Effector memory CD4-positive, alpha-beta T cell (primary cell): ENCODE results near the gene POM121.
A peak's percentile ranks its signal among the peaks of the same experiment; 100 is the strongest.
"Not testable (repeated sequence)": the region's sequence is repeated elsewhere in the genome, so short reads cannot be mapped to it uniquely, and the experiment has no call there.

Experiments used
- DNase-seq, 3 donors: peaks; one replicate each; pipeline ENCODE4 v3.0.0-alpha.2; 2020
- H3K27ac ChIP-seq: 2 replicates; pipeline ENCODE4 v1.7.0; 2013; ENCODE audit warnings: mild to moderate bottlenecking, low read length, moderate library complexity; ENCODE audit not compliant: insufficient read depth, poor library complexity, severe bottlenecking
- H3K27me3 ChIP-seq: replicated peaks from 2 replicates; pipeline ENCODE4 v1.7.0; 2013; ENCODE audit warnings: mild to moderate bottlenecking, low read length; ENCODE audit not compliant: insufficient read depth, control insufficient read depth, poor library complexity, severe bottlenecking
- H3K36me3 ChIP-seq: 2 replicates; pipeline ENCODE4 v1.7.0; 2013; ENCODE audit warnings: mild to moderate bottlenecking, low read length, moderate library complexity; ENCODE audit not compliant: control insufficient read depth, insufficient read depth
- H3K4me1 ChIP-seq: 2 replicates; pipeline ENCODE4 v1.7.0; 2013; ENCODE audit warnings: low read length, mild to moderate bottlenecking; ENCODE audit not compliant: control insufficient read depth, insufficient read depth, poor library complexity, severe bottlenecking
- H3K4me3 ChIP-seq: 2 replicates; pipeline ENCODE4 v1.7.0; 2013; ENCODE audit warnings: low read length, low read depth, mild to moderate bottlenecking; ENCODE audit not compliant: insufficient read depth, poor library complexity, severe bottlenecking
- H3K9me3 ChIP-seq: 2 replicates; pipeline ENCODE4 v1.7.0; 2013; ENCODE audit warnings: mild to moderate bottlenecking, low read length, moderate library complexity; ENCODE audit not compliant: control insufficient read depth
- total RNA-seq, 3 donors: gene quantifications; one replicate each; lab custom pipeline; 2026; lab: John Stamatoyannopoulos, UW

POM121 gene
- 59.3 to 89.5 (median 70.9) reads per million in 3 donors for total RNA-seq

DNA sequence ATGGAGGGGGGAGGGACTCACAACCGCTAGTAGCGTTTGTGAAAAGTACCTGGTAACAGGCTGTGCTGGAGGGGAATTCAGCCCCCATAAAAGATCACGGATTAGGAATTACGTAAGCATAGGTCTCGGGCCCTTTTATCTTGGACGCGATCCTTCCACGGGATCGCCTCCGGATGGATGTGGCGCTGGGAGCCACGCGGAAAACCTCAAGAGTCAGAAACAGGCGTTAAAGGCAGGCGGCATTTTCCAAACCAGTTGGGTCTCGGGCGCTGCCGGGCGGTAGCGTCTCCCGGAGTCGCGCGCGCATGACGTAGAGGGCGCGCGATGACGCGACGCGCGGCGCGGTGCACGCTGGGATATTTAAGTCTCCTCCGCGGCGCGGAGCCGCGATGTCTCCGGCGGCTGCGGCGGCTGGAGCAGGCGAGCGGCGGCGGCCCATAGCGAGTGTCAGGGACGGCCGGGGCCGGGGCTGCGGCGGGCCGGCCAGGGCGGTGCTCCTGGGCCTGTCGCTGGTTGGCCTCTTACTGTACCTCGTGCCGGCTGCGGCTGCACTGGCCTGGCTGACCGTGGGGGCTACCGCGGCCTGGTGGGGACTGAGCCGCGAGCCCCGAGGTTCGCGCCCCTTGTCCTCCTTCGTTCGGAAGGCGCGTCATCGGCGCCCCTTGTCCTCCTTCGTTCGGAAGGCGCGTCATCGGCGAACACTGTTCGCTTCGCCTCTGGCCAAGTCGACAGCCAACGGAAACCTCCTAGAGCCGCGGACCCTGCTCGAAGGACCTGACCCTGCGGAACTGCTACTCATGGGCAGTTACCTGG lies at the start of gene POM121:
Gene POM121, plus strand, starts transcription at position 363 of the 813 bp plus-strand sequence. Its CDS starts 27 bp downstream, at position 390.
- Histone ChIP-seq H3K27me3 (no peaks in the 10 kb centered on the region), H3K36me3 (peaks cover 23% of the 10 kb centered on the region), H3K4me3 (peak within 1 kb of the TSS; percentile 77), H3K9me3 (no peaks in the 10 kb centered on the region), H3K27ac (peak within 1 kb of the TSS; percentile 96), H3K4me1 (peaks cover 13% of the 10 kb centered on the region)
- peak; percentile 65 to 77 (median 76) for DNase-seq

DNA sequence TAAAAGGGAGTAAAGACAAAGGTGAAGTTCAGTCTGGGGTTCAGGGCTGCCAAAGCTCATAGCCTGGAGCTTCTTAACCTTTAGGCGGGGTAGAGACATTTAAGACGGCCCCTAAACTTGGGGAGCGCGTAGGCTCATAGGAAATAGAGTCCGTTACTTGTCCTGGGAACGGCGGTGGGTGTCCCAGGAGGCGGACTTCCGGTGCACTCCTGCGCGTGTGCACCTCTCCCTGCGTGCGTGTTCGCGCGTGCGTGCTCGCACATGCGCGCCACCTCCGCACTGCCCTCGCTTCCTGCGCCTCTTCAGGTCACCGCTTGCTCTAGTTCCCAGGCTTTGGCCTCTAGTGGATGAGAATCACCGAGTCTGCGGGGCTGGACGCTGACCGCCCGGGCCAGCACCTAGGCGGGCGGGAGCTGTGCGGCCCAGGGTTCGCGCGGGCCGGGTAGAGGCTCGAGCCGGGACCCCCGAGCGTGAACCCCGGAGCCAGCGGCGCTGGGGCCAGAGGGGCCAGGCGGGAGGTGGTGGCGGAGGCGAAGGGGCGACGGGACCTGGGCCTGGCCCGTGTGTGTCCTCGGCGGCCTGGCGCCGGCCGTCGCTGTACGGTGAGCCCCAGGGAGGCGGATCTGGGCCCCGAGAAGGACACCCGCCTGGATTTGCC lies 45.7 kb upstream of the POM121 start:
- peak overlapping the region; percentile 69 for H3K27ac ChIP-seq
- H3K4me3 ChIP-seq = peak overlapping the region; percentile 74
- not testable (repeated sequence) for H3K36me3 ChIP-seq, H3K4me1 ChIP-seq, H3K27me3 ChIP-seq, H3K9me3 ChIP-seq
- DNase-seq = peak; percentile 34 to 59 (median 56)

DNA sequence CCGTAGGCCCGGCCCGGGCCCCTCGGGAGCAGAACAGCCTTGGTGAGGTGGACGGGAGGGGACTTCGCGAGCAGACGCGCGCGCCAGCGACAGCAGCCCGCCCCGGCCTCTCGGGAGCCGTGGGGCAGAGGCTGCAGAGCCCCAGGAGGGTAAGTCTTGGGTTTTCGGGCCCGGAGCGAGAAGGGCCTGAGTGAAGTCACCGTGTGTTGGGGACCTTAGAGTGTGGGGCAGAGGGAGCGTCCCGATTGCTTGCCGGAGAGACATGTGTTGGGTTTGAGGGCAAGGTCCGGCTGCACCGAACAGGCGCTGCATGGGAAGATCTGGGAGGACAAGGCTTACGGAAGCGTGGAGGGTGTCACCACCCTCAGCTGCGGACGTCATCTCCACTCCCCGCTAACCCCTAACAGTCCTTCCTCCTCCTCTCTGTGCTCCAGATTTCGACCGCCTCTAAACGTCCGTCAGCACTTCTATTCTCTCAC lies 45.1 kb upstream of the POM121 start:
- DNase-seq = peak; percentile 2 to 24 (median 8)
- peak overlapping the region; percentile 74 for H3K4me3 ChIP-seq
- peak overlapping the region; percentile 69 for H3K27ac ChIP-seq
- H3K4me1 ChIP-seq, H3K36me3 ChIP-seq, H3K9me3 ChIP-seq, H3K27me3 ChIP-seq: not testable (repeated sequence)

GRCh38 chr7:72891750-72892149 lies 33.1 kb upstream of the POM121 start:
- not testable (repeated sequence) for H3K27me3 ChIP-seq, H3K27ac ChIP-seq, H3K4me1 ChIP-seq, H3K4me3 ChIP-seq, DNase-seq, H3K9me3 ChIP-seq
- peaks cover 15% of the 10 kb centered on the region for H3K36me3 ChIP-seq

- not testable (repeated sequence) for H3K27ac ChIP-seq, H3K27me3 ChIP-seq, H3K4me3 ChIP-seq, H3K4me1 ChIP-seq, DNase-seq, H3K9me3 ChIP-seq
- peaks cover 13% of the 10 kb centered on the region for H3K36me3 ChIP-seq
These were observed 20.2 kb upstream of the POM121 start for GRCh38 chr7:72904740-72905139.

DNA sequence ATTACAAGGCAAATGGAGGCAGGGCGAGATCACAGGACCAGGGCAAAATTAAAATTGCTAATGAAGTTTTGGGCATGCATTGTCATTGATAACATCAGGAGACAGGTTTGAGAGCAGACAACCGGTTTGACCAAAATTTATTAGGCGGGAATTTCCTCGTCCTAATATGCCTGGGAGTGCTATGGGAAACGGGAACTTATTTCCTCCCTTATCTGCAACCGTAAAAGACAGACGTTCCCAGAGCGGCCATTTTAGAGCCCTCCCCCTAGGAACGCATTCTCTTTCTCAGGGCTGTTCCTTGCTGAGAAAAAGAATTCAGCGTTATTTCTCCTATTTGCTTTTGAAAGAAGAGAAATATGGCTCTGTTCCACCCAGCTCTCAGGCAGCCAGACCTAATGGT lies 16.5 kb upstream of the POM121 start:
- H3K27ac ChIP-seq, DNase-seq, H3K4me3 ChIP-seq, H3K27me3 ChIP-seq, H3K9me3 ChIP-seq, H3K4me1 ChIP-seq: not testable (repeated sequence)
- peaks cover 13% of the 10 kb centered on the region for H3K36me3 ChIP-seq

GRCh38 chr7:72911395-72911794 lies 13.5 kb upstream of the POM121 start:
- not testable (repeated sequence) for H3K36me3 ChIP-seq, H3K27ac ChIP-seq, H3K27me3 ChIP-seq, H3K4me1 ChIP-seq, DNase-seq, H3K4me3 ChIP-seq, H3K9me3 ChIP-seq

- H3K4me3 ChIP-seq, H3K36me3 ChIP-seq, H3K27ac ChIP-seq, H3K9me3 ChIP-seq, DNase-seq, H3K27me3 ChIP-seq, H3K4me1 ChIP-seq: not testable (repeated sequence)
These were observed 11.1 kb upstream of the POM121 start for GRCh38 chr7:72913750-72914149.

DNA sequence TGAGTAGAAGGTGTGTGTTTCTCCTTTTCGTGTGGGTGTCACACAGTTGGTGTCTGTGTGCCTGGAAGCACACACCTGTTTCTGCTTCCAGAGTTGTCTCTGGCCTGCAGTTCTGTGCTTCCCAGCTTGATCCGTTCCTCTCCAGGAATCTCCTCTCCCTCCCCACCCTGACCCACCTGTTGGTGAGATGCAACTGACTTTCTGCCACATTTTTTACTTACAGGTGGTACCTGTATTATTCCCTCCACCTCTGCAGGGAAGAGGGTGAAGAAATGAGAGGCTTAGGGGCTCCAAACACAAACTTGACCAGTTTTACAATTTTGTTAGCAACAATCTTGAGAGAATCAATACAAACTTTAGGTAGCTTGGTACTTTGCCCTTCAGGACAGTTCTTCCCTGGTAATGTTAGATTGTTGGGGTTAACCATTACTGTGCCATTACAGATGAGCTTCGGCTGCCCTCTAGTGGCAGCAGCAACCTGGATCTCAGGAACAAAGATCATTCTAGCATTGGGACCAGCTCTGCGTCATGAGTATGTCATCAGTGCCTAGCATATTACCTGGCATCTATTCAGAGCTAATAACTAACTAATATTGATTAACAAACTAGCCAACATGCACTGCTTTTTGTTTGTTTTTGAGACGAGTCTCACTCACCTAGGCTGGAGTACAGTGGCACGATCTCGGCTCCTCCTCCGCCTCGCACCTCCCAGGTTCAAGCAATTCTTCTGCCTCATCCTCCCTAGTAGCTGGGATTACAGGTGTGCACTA lies 10.0 kb upstream of the POM121 start:
- H3K36me3 ChIP-seq, H3K27ac ChIP-seq, H3K4me3 ChIP-seq, H3K9me3 ChIP-seq, H3K4me1 ChIP-seq, H3K27me3 ChIP-seq: not testable (repeated sequence)
- peak in 2 of 3 donors; percentile 8 to 19 for DNase-seq
